ENCODE data around the gene TYK2.
A peak's percentile ranks its signal among the peaks of the same experiment; 100 is the strongest.

Gene TYK2

DNA sequence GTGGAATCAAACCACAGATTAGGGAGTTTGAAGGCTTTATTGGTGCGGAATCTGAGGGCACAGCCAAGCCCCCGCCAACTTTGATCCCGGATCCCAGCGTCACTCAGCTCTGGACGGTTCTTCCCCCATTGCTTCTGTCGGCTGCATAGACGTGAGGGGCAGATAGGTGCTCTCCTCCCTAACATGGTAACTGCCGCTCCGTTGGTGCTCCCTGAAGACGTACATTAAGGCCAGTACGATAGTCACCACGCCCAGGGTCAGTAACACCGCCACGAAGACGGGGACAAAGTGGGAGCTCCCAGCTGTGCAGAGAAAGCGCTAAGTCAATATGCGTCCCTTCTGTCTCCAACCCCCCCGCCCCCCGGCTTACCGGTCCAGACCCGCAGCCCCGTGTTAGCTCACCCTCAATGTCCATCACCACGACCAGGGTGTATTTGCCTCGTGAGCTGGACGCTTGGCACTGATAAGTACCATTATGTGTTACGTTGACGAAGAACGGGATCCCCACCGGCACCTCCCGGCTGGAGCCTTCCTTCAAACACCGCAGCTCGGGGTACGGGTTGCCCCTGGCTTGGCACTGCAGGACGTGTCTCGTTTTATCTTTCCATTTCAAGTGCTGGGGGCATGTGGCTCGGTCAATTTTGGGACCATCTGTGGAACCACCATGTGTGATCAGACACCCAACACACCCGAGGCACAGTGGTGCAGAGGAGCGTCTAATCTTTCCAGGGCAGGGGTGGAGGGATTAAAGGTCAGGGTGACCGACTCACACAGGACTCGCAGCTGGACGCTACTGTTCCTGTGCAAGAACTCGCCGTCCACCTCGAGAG is 46.4 kb downstream of the TYK2 start:
- no peak for DNase-seq (ENCODE audit: low spot score)

DNA sequence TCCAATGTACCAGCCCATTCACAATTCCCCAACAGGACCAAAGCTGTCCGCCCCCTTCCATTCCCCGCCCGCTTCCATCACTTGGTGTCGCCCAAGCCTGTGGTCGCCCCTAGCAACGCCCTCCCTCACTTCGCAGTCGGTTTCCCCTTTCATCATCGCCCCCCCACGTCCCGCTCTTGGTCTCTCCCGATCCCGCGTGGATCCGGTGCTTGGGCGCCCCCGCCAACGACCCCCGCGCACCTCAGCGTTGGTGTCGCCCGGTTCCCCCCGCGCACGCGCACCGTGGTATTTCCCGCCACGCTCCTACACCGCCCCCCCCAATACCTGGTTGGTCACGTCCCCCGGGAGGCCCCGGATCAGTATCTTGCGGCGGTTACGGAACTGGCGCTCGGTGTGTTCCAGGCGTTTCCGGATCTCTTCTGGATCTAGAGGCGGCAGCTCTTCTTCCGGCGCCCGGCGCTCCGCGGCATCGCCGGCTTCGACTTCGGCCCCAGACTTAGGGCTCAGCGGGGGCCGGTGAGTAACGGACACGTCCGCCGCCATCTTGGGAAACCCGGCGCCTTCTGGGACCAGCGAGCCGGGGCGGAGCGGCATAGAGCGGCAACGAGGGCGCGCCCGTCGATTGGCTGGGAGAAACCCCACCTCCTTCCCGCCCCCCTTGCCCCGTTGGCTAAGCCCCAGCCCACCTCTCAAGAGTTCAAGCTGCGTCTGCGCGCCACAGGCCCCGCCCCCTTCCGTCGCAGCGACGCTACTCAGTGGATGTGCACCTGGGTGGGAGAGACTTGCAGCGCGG is 47.2 kb downstream of the TYK2 start, which contains the start of gene RAVER1:
TSS of gene RAVER1 (minus strand) at position 565 of the 793 bp plus-strand sequence. CDS start at position 543, 22 bp downstream.
- peak; percentile 97 for DNase-seq (ENCODE audit: low spot score)

DNA sequence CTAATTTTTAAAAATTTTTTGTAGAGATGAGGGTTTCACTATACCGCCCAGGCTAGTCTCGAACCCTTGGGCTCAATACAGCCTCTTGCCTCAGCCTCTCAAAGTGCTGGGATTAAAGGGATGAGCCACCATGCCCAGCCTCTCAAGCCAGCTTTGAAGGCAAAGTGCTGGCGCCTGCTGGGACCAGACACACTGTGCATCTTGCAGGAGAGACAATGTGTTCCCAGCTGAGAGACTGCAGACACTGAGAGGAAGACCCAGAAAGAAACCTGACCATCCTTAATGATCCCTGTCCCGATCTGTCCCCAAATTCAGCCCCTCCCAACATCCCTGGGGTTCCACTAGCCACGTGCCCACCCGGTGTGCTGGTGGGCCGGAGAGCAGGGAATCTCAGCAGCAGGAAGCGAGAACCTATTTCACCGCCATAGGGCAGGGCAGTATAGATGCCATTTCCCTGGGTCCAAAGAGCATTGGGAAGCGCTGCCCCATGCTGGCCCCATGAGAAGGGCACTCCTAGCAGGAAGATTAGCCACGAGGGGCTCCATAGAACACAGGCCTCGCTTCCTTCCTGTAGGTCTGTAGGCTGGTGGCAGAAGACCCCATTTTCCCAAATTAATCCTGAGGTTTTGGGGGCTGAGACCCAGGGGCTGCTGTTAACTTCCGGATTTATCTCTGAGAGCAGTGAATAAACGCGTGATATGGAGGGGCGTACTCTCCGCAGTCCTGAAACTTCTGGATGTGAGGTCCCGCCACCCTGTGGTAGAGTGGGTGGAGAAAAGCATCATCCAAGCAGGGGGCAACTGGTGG is 48.0 kb downstream of the TYK2 start:
- DNase-seq (ENCODE audit: low spot score): no peak

DNA sequence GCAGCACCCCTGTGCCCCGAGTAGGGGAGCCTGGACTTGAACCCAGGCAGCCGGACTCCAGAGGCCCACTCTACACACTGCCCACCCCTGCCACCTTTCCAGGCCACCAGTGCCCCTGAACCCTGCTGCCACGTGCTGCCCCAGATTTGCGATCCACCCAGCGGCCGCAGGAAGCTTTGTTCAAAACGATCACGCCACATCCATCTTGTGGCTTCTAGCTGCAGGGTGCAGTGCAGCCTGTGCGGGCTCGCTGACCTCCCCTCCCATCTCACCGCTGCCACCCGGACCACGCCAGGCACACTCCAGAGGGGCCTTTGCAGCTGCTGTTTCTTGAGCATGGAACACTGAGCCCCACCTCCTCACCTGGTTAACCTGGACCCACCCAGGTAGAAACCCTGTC is 50.8 kb downstream of the TYK2 start:
- no peak for DNase-seq (ENCODE audit: low spot score)

DNA sequence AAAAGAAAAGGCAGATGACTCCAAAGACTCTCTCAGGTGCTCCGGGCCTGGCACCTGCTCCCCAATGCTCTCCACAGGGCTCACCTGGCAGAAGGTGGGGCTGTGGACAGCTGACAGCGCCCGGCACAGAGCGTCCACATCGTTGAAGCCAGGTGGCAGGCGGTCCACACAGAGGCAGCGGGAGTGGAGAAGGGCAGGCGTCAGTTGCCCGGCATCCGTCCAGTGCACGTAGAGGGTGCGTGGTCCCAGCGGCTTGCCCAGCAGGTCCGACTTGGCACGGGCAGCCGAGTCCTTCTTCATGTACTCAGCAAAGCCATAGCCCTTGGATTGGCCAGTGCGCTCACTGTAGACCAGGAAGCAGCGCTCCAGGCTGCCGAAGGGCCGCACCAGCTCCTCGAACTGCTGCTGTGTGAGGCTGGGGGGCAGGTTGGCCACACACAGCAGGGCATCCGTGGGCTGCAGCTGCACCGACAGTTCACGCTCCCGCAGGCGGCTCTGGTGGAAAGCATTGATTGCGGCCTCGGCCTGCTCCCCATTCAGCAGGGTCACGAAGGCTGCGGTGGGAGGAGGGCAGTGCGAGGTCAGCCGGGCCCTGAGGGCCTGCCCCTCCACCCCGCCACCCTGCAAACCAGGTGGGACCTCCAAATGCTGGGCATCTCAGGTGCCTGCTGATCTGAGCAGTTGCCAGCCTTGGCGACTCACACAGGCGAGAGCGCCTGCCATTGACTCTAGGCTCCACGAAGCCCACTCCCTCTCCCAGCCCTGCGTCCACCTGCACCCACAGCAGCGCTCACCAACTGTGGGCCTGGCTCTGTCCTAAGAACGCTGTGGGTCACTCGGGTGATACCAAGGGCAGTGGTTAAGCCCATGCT is 51.6 kb downstream of the TYK2 start:
- DNase-seq (ENCODE audit: low spot score): no peak

DNA sequence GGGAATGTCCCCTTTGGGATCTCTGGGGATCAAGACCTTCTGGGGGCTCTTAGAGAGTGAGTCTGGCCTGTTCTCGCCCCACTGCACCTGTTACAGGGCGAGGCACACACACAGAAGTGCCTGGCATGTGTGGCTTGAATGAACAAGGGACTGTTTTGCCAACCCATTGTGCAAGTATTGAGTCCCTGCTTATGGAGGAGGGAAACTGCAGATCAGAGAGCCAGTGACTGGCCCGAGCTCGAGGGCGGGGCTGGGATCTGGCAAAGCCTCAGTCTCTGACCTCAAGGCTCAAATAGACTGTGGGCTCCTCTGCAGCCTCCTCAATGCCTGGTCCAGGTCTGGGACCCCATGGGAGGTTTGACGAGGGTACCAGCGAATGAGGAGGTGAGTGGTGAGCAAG is 52.6 kb downstream of the TYK2 start:
- no peak for DNase-seq (ENCODE audit: low spot score)

DNA sequence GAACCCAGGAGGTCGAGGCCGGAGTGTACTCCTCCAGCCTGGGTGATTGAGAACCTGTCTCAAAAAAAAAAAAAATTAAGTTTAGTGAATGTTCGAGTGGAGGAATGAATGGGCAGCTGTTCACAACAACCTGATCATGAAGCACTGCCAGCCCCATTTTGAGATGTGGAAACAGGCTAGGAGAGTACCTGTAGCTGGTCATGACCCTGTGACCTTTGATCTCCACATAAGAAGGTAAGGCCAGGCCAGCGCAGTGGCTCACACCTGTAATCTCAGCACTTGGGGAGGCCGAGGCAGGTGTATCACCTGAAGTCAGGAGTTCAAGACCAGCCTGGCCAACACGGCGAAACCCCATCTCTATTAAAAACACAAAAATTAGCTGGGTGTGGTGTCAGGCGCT is 54.6 kb downstream of the TYK2 start:
- no peak for DNase-seq (ENCODE audit: low spot score)

DNA sequence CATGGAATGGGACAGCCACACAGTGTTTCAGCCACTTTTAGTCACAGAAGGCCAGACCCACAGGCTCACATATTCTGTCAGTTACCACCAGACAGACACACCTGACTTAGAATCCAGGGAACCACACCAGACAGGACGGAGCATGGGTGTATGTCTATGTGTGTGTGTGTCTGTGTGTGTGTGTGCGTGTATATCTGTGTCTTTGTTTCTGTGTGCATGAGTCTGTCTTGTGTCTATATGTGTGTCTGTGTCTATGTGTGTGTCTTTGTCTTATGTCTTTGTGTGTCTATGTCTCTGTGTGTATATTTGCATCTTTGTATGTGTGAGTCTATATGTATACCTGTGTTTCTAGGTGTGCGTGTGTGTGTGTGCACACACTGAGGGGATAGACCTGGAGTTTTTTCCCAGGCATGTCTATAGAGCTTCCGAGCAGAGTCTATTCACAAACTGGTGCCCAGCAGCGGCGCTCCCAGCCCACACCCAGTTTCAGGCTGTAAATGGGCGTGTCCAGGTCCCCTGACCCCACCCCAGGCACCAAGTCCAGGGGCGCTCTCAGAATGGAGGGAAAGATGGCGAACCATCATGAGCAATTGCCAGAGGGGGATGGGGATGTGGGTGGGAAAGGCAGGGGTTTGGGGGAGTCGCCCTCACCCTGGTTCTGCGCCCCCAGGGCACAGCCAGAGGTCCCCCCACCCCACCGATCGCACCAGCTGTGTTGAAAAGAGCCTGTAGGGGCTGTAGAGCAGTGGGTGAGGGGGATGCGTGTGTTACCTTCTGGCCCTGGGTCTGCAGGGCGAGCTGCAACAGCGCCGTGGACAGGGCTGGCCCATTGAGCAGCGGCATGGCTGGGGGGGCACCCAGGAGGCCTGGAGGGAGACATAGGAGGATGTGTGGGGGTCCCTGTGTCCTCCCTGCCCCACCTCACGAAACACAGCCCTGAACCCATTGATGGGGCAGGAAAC is 58.2 kb downstream of the TYK2 start:
- no peak for DNase-seq (ENCODE audit: low spot score)

DNA sequence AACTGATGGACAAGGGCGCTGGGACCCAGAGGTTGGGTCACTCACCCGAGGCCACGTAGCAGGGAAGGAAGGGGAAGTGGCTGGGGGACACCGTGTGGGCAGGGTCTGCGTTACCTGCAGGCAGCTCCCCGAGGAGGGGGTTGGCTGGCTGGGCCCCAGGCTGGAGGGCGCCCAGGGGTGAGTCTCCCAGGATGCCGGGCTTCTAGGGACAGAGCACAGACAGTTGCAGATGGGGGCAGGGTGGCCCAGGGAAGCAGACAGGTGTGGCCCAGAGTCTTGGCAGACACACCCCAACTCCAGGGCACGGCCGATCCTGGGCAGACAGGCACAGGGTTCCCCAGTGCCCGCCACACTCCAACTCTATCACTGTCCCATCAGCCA is 59.0 kb downstream of the TYK2 start:
- no peak for DNase-seq (ENCODE audit: low spot score)

DNA sequence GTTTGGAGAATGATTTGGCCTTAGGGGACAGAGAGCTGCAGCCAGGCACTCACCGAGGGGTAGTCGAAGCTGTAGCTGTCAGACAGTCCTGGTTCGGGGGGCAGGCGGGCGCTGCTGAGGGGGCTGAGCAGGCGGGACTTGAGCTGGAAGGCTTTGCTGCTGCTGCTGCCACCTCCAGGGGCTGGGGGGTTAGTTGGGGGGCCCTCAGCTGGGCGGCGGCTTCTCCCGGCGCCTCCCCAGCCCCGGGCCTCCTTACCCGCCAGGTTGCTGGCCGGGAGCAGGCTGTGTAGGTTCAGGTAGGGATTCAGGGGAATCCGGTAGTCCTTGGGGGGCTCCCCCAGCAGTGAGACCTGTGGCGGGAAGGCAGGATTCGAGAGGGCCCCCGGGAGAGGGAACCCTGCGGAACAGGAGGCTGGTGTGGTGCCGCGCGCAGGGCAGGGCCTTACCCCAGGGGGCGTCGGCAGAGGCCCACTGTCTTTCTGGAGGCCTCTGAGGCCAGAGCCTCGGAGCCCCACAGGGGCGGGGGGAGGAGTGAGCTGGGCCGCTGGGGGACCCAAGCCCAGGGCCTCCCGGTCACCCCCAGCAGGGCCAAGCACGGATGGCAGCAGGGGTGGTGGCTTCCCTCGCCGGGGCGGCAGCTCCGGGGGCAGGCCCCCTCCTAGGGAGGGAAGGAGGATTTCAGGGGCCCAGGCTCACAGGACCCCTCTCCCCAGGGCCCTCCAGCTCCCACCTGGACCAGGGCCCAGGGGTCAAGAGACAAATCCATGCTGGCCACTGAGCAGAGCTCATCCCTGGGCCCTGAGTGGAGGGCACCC is 59.6 kb downstream of the TYK2 start:
- no peak for DNase-seq (ENCODE audit: low spot score)

DNA sequence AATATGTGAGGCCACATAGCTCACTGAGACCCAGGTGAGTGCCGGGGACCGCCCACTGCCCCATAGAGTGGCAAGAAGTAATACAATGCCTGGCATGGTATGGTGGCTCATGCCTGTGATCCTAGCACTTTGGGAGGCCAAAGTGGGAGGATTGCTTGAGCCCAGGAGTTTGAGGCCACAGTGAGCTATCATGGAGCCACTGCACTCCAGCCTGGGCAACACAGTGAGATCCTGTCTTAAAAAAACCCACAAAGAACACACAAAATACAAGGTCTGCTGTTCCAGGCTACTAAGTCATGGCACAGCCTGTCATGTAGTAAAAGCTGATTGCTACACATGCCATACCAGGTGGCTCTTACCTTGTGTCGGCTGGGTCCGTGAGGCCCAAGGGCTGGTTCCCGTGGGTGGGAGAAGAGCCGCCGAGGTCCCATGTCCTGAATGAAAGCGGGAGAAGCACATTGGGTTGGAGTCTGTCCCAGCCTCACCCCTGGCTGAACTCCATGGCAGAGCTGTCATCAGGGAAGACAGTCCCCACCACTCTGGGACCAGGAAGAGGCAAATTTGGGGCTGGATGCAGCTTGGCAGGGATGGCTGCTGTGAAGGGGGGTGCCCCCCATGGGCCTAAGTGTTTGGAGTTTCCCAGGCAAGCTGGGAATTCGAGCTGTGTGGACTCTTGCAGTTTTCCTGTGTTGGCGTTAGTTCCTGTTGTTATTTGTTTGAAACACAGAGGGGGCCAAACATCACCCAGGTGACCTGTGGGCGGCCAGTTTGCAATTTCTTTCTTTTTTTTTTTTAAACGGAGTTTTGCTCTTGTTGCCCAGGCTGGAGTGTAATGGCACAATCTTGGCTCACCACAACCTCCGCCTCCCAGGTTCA is 61.3 kb downstream of the TYK2 start:
- no peak for DNase-seq (ENCODE audit: low spot score)

DNA sequence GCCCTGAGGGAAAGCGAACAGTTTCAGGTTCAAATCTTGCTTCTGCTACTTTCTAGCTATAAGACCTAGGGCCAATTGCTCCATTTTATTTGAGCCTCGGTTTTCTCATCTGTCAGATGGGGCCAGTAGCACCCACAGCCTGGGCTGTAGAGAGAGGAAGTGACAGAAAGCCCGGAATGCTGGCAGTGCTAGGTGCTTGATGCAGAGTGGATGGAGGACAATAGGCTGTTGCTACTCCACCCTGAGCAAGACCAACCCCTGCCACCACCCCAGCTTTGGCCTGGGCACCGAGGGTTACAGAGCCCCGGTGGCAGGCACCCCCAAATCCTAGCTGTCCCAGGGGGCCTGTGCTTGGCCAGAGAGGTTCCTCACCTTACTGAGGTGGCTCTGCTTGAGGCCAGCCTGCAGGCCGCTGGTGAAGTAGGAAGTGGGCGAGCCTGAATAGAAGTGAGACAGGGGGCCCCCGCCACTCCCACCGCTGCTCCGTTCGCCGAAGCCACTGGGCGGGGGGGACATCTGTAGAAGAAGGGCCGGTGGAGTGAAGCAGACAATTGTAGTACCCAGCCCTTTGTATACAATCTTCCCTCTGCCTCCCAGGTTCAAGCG is 62.4 kb downstream of the TYK2 start:
- no peak for DNase-seq (ENCODE audit: low spot score)

DNA sequence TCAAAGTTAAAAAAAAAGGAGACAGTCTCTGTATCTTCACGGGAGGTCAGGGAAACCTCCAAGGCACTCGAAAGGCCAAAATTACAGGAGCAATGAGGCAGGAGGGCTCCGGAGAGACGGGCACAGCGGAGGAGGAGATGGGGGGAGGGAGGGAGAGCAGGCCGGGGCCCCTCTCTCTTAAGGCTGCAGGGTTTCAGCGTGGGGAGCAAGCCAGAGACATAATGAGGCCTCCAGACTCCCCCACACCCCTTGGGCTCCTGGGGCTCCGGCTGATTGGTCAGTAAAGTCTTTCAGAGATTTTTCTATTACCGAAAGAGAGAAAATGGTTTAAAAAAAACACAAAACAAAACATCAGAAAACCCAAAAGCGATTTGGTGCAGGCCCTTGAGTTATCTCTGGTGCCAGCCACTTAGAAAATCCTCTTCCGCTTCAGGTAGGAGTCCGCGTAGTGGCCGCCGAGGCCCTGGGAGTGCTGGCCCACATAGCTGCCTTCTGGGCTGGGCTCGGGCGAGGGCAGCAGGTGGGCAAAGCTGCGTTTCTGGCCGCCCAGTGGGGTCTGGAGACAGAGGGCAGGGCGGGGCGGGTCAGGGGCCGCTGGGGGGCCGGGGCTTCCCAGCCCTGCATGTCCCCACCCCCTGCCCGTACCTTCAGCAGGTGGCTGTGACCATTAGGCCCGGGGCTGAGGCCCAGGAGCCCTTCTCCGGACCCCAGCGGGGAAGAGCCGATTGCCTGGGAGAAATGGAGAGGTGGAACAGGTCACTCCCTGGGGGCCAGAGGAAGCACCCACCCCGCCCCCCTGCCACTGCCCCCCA is 63.1 kb downstream of the TYK2 start:
- no peak for DNase-seq (ENCODE audit: low spot score)

DNA sequence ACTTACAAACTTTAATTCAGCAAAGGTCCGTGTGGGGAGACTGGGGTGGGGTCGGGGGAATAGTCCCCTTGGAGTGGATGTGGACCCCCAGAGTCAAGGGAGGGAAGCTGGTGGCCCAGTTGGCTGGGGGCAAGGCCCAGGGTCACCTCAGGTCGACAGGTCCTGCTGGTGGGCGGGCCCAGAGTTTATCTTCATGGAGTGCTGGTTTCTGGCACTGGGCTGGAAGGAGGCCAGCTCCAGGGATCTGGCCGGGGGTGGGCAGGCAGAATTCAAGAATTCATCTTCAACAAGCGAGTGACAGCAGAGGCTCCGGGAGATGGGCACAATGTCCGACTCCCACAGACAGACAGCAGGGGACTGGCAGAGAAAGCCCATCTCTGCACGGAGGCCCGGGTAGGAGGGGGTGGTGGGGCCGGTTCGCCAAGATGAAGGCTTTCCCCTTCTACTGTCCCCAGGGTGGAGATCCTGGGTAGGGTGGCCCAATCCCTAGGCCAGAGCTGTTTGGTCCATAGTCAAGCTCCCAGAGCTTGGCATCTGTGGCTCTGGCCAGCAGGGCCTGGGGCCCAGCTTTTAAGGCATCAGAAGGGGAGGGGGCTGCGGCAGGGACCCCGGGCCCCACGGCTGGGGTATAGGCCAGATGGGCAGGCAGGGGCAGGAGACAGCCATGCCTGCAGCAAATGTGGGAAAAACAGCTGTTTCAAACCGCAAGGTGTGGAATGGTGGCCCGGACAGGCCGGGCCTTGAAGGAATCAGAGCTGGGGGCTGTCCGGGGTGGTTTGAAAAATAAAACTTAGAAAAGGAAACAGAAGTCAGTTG is 63.9 kb downstream of the TYK2 start:
- DNase-seq (ENCODE audit: low spot score): no peak

DNA sequence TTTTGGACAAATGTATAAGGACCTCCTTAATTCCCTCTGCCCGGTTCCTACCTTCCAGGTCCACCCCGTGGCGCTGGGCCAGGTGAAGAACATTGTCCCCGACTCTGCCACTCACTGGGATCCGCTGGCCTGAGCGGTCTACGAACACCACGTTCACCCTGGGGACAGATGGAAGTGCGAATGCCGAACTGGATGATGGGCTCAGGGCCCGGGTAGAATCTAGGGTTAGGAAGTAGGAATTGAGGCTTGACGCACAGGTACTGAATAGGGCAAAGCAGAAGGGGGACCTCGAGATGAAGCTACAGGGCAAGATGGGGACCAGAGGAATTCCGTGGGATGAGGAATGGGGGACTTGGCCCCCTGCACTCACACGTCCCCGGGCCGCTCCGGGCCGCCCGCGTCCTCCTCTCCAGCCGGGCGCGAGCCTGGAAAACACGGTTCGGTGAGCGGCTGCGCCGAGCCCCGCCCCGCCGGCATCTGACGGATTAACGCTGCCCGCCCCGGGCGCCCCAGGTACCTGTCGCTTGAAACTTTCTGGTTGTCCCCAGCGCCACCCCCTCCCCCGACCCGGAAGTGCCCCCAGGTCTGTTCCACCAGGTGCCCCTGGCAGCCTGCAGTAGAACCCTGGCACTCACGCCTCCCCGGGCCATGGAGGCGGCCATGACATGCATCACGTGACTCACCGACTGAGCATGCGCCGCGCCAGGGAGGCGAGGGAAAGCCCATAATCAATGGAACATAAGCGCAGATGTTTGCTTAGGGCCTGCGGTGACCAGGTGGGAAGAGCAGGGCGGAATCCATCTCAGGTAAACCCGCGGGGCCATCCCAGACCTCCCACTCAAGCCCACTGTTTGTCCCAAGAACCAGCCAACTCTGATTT is 64.8 kb downstream of the TYK2 start, which contains the start of gene FDX2:
TSS of gene FDX2 (minus strand) at position 681 of the 880 bp plus-strand sequence. CDS start at position 662, 19 bp downstream.
- DNase-seq (ENCODE audit: low spot score): peak; percentile 90

Measured in NAMALWA (cell line).